ENCODE measurements around the gene VRK3.
"Not testable (repeated sequence)": the region's sequence is repeated elsewhere in the genome, so short reads cannot be mapped to it uniquely, and the experiment has no call there.

The VRK3 gene

GRCh38 chr19:49954933-49955332 lies 70.2 kb downstream of the VRK3 start:
- DNase-seq (ENCODE audit: low spot score): no peak

- no peak for DNase-seq (ENCODE audit: low spot score)
Observed at GRCh38 chr19:49954092-49954829, 70.9 kb downstream of the VRK3 start.

- DNase-seq (ENCODE audit: low spot score): no peak
Observed at GRCh38 chr19:49953416-49953815, 71.8 kb downstream of the VRK3 start.

GRCh38 chr19:49952906-49953305 lies 72.3 kb downstream of the VRK3 start:
- no peak for DNase-seq (ENCODE audit: low spot score)

GRCh38 chr19:49952479-49952836 lies 72.7 kb downstream of the VRK3 start:
- DNase-seq (ENCODE audit: low spot score): no peak

- DNase-seq (ENCODE audit: low spot score): no peak
Observed at GRCh38 chr19:49951806-49952478, 73.2 kb downstream of the VRK3 start.

- no peak for DNase-seq (ENCODE audit: low spot score)
Observed at GRCh38 chr19:49950956-49951526, 74.1 kb downstream of the VRK3 start.

- DNase-seq (ENCODE audit: low spot score): no peak
Observed at GRCh38 chr19:49950590-49950948, 74.6 kb downstream of the VRK3 start.

- no peak for DNase-seq (ENCODE audit: low spot score)
Observed at GRCh38 chr19:49949742-49950589, 75.2 kb downstream of the VRK3 start.

- DNase-seq (ENCODE audit: low spot score): no peak
Observed at GRCh38 chr19:49946415-49946814, 78.8 kb downstream of the VRK3 start.

GRCh38 chr19:49944567-49944966 lies 80.6 kb downstream of the VRK3 start:
- not testable (repeated sequence) for DNase-seq (ENCODE audit: low spot score)

- no peak for DNase-seq (ENCODE audit: low spot score)
Observed at GRCh38 chr19:49940482-49940791, 84.7 kb downstream of the VRK3 start.

GRCh38 chr19:49939721-49940481 lies 85.3 kb downstream of the VRK3 start:
- DNase-seq (ENCODE audit: low spot score): no peak

GRCh38 chr19:49938662-49939061 lies 86.5 kb downstream of the VRK3 start:
- no peak for DNase-seq (ENCODE audit: low spot score)

GRCh38 chr19:49937750-49938381 lies 87.3 kb downstream of the VRK3 start:
- DNase-seq (ENCODE audit: low spot score): peak; percentile 78

- DNase-seq (ENCODE audit: low spot score): no peak
Observed at GRCh38 chr19:49936549-49936948, 88.6 kb downstream of the VRK3 start.

- DNase-seq (ENCODE audit: low spot score): no peak
Observed at GRCh38 chr19:49933643-49934042, 91.5 kb downstream of the VRK3 start.

- DNase-seq (ENCODE audit: low spot score): peak; percentile 31
Observed at GRCh38 chr19:49932731-49933131, 92.4 kb downstream of the VRK3 start.

- DNase-seq (ENCODE audit: low spot score): no peak
Observed at GRCh38 chr19:49932041-49932451, 93.1 kb downstream of the VRK3 start.

GRCh38 chr19:49931293-49932040 lies 93.7 kb downstream of the VRK3 start:
- no peak for DNase-seq (ENCODE audit: low spot score)
